Stomach smooth muscle (tissue), 2 donors: ENCODE results near the gene CALN1.
"Not testable (repeated sequence)": the region's sequence is repeated elsewhere in the genome, so short reads cannot be mapped to it uniquely, and the experiment has no call there.

Experiments used
- H3K27ac ChIP-seq: one replicate; pipeline ENCODE4 v1.7.0; 2013; ENCODE audit warnings: mild to moderate bottlenecking, low read length, inconsistent platforms
- H3K27me3 ChIP-seq, 2 donors: one replicate each; pipeline ENCODE4 v1.7.0; 2013; ENCODE audit warnings: low read length in 2 of 2; ENCODE audit not compliant: insufficient read depth in 2 of 2, control insufficient read depth in 1 of 2
- H3K36me3 ChIP-seq, 2 donors: one replicate each; pipeline ENCODE4 v1.7.0; 2013; ENCODE audit warnings: low read length in 2 of 2; ENCODE audit not compliant: control insufficient read depth in 2 of 2, insufficient read depth in 2 of 2
- H3K4me1 ChIP-seq: one replicate; pipeline ENCODE4 v1.7.0; 2013; ENCODE audit warnings: low read length; ENCODE audit not compliant: control insufficient read depth, insufficient read depth
- H3K4me3 ChIP-seq, 2 donors: one replicate each; pipeline ENCODE4 v1.7.0; 2013; ENCODE audit warnings: low read length in 2 of 2
- H3K9ac ChIP-seq, 2 donors: one replicate each; pipeline ENCODE4 v1.7.0; 2013; ENCODE audit warnings: low read length in 2 of 2, mild to moderate bottlenecking in 1 of 2
- H3K9me3 ChIP-seq, 2 donors: one replicate each; pipeline ENCODE4 v1.7.0; 2013; ENCODE audit warnings: low read length in 2 of 2; ENCODE audit not compliant: control insufficient read depth in 2 of 2
- donor health status: healthy.
- donor health status: Pancreatic carcinoma.

Gene CALN1

DNA sequence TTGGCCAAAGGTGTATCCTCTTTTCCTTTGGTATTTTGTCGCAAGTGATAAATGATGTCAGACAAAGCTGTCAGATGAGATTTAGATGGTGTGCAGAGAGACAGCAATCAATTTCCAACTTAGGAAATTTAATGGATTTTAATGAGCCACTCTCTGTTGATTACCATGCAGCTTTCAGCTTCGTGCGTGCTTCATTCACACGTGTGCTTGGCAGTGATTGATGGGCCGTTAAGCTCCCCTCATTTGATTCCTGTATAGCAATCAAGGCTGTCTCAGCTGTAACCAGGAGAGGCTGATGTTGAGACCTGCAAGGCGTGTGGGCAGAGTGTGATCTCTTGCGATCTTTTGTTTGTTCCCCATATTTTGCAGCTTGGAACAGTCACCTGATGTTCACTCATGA lies 439.6 kb downstream of the CALN1 start:
- Histone ChIP-seq H3K4me1 (no peaks in the 10 kb centered on the region), H3K9ac (no peak overlapping the region), H3K36me3 (no peaks in the 10 kb centered on the region), H3K27ac (no peak overlapping the region), H3K27me3 (no peaks in the 10 kb centered on the region), H3K4me3 (no peak overlapping the region), H3K9me3 (peaks cover 0 to 5% of the 10 kb centered on the region in 2 donors)

DNA sequence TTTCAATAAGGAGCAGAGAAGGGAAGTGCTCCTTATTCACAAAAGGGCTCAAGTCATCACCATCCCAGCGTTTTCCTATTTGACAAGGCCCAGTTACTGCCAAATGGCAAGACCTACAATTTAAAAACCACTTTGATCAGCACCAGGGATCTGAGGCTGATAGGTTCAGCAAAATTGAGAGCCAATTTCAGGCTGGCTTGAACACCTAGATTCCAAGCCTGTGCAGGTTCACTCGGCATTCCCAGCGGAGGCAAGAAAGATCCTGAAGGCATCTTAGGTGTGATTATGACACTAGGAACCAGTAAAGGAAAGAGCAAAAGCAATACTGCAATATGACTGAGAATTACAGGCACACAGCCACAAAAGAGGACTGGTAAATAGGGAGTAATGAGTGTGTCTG lies 441.4 kb downstream of the CALN1 start:
- H3K4me3 ChIP-seq: no peak overlapping the region
- H3K4me1 ChIP-seq: no peaks in the 10 kb centered on the region
- H3K27ac ChIP-seq: no peak overlapping the region
- no peaks in the 10 kb centered on the region for H3K9me3 ChIP-seq
- no peaks in the 10 kb centered on the region for H3K36me3 ChIP-seq
- H3K27me3 ChIP-seq: no peaks in the 10 kb centered on the region
- no peak overlapping the region for H3K9ac ChIP-seq

DNA sequence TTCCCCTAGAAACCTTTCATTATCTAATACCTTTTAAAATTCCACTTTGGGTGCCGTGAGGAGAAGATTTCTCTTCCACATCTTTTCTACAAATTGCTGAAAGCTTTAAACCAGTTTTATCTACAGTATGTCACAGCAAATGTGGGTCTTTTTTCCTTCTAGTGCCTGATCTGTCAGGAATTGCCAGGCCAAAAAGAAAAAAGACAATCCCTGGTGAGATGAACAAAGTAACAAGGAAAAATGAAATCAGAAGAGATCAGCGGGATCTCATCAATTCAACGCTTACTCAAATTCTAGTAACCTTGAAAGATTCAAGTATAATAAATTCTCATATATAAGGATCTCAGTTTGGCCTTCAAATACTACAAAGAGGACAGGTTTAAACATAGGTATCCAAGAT lies 449.5 kb downstream of the CALN1 start:
- Histone ChIP-seq H3K4me3 (no peak overlapping the region), H3K27me3 (no peaks in the 10 kb centered on the region), H3K36me3 (no peaks in the 10 kb centered on the region), H3K4me1 (no peaks in the 10 kb centered on the region), H3K9me3 (peaks cover 0 to 1% of the 10 kb centered on the region in 2 donors), H3K9ac (no peak overlapping the region), H3K27ac (no peak overlapping the region)

DNA sequence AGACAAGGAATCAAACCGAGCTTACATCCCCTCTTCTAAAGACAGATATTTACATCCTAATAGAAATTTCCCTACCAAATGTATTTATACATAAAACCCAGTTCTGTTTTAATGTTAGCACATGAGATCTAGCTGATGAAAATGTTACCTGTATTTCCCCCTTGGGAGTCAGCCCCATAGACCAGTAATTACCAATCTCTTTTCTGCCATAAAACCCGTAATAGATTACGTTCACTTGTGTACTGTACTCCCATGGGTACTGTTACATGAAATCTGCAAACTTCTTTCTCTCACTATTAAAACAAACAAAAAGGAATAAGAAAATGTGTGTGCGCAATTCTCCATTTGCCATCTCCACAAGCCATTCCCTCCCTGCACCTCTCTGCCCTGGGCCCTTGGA lies 450.9 kb downstream of the CALN1 start:
- Histone ChIP-seq H3K9me3 (peaks cover 0 to 1% of the 10 kb centered on the region in 2 donors), H3K4me3 (no peak overlapping the region), H3K4me1 (no peaks in the 10 kb centered on the region), H3K27me3 (no peaks in the 10 kb centered on the region), H3K9ac (no peak overlapping the region), H3K36me3 (no peaks in the 10 kb centered on the region), H3K27ac (no peak overlapping the region)

DNA sequence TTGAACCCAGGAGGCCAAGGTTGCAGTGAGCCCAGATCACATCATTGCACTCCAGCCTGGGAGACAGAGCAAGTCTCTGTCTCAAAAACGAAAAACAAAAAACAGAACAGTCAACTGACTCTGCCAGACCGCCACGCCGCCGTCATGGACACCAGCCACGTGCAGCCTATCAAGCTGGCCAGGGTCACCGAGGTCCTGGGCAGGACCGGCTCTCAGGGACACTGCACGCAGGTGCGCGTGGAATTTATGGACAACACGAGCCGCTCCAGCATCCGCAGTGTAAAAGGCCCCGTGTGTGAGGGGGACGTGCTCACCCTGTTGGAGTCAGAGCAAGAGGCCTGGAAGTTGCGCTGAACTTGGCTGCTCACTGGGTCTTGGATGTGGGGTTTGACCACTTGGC lies 470.0 kb downstream of the CALN1 start:
- H3K4me1 ChIP-seq: no peaks in the 10 kb centered on the region
- no peak overlapping the region for H3K9ac ChIP-seq
- H3K27ac ChIP-seq: no peak overlapping the region
- H3K36me3 ChIP-seq: no peaks in the 10 kb centered on the region
- peaks cover 0 to 3% of the 10 kb centered on the region in 2 donors for H3K9me3 ChIP-seq
- no peak overlapping the region for H3K4me3 ChIP-seq
- no peaks in the 10 kb centered on the region for H3K27me3 ChIP-seq

DNA sequence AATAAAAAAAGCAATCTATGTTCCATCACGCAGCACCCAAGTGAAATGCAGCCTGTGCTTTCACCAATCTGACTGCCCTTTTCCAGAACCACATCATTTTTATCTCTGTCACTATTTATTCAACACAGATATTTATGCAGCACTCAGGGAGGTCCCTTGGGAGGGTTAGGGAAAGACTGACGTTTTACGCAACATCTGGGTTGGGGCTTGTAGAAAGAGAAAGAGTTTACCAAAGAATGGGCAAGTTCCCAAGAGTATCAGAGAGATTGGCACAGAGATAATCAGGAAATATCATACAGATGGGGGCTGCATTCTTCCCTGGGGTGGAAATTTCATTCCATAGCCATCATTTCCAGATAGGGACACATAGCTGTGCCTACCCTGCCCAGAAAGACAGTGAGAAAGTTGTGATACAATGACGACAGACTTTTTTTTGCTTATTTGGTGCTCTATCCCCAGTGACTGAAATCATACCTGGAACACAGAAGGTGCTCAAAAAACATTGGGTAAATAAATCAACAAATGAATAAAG lies 474.2 kb downstream of the CALN1 start:
- H3K27ac ChIP-seq: no peak overlapping the region
- no peaks in the 10 kb centered on the region for H3K4me1 ChIP-seq
- no peaks in the 10 kb centered on the region for H3K27me3 ChIP-seq
- no peak overlapping the region for H3K4me3 ChIP-seq
- peaks cover 0 to 8% of the 10 kb centered on the region in 2 donors for H3K9me3 ChIP-seq
- no peak overlapping the region for H3K9ac ChIP-seq
- H3K36me3 ChIP-seq: no peaks in the 10 kb centered on the region

DNA sequence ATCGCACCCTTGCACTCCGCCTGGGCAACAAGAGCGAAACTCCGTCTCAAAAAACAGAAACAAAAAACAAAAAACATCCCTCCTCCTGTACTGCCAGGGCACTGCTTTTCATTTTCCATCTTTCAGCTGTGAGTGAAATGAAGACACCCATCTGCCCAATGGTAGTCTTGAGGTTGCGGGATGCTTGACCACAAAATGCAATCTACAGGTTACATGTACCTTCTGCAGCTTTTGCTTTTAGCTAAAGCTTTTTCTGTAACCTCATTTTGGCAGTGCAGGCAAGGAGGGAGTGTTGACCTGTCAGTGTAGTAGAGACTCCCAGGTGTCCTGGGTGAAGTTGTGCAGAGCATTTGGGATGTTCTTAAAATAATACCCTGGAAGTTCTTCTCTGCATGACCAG lies 476.5 kb downstream of the CALN1 start:
- H3K9me3 ChIP-seq: peaks cover 0 to 8% of the 10 kb centered on the region in 2 donors
- H3K9ac ChIP-seq: no peak overlapping the region
- H3K27ac ChIP-seq: no peak overlapping the region
- no peak overlapping the region for H3K4me3 ChIP-seq
- H3K4me1 ChIP-seq: no peaks in the 10 kb centered on the region
- H3K27me3 ChIP-seq: no peaks in the 10 kb centered on the region
- no peaks in the 10 kb centered on the region for H3K36me3 ChIP-seq

DNA sequence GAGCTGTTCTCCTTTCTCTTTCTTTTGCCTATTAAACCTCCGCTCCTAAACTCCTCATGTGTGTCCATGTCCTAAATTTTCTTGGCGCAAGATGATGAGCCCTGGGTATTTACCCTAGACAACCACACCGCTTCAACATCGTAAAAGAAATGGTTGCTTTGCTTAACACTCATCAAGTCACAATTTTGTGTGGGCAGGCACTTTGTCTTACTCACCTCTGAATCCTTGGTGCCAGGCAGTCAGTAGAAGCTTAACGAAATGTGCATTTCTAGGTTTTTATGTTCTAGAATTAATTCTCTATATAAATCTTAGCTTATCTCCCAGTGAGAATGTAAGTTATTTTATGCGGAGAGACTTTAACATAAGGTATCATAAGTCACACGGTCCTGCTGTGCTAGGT lies 478.7 kb downstream of the CALN1 start:
- no peaks in the 10 kb centered on the region for H3K27me3 ChIP-seq
- H3K36me3 ChIP-seq: no peaks in the 10 kb centered on the region
- H3K4me1 ChIP-seq: no peaks in the 10 kb centered on the region
- H3K4me3 ChIP-seq: no peak overlapping the region
- no peak overlapping the region for H3K9ac ChIP-seq
- no peak overlapping the region for H3K27ac ChIP-seq
- H3K9me3 ChIP-seq: peaks cover 0 to 8% of the 10 kb centered on the region in 2 donors

DNA sequence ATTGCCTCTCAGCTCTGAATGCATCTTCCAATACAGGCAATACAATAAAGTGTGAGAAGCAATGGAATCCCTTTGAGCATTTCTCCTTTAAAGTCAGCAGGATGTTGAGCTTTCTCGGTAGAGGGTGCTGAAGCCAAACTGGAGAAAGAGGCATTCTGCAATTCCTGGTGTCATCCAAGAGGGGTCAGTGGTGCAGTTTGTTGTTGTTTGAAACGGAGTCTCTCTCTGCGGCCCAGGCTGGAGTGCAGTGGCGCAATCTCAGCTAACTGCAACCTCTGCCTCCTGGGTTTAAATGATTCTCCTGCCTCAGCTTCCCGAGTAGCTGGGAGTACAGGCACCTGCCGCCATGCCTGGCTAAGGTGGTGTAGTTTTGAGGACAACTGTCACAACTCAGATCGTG lies 486.5 kb downstream of the CALN1 start:
- Histone ChIP-seq H3K4me1 (no peaks in the 10 kb centered on the region), H3K9ac (no peak overlapping the region), H3K9me3 (peaks cover 6 to 16% of the 10 kb centered on the region in 2 donors), H3K36me3 (no peaks in the 10 kb centered on the region), H3K27me3 (no peaks in the 10 kb centered on the region), H3K27ac (no peak overlapping the region), H3K4me3 (no peak overlapping the region)

DNA sequence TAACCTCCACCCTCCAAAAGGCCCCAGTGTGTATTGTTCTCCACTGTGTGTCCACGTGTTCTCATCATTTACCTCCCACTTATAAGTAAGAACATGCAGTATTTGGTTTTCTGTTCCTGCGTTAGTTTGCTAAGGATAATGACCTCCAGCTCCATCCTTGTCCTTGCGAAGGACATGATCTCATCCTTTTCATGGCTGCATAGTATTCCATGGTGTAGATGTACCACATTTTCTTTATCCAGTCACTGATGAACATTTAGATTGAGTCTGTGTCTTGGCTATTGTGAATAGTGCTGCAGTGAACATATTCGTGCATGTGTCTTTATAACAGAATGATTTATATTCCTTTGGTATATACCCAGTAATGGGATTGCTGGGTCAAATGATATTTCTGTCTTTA lies 497.9 kb downstream of the CALN1 start:
- not testable (repeated sequence) for H3K27me3 ChIP-seq, H3K4me1 ChIP-seq, H3K27ac ChIP-seq, H3K4me3 ChIP-seq, H3K9ac ChIP-seq, H3K36me3 ChIP-seq
- peaks cover 0 to 10% of the 10 kb centered on the region in 2 donors for H3K9me3 ChIP-seq

DNA sequence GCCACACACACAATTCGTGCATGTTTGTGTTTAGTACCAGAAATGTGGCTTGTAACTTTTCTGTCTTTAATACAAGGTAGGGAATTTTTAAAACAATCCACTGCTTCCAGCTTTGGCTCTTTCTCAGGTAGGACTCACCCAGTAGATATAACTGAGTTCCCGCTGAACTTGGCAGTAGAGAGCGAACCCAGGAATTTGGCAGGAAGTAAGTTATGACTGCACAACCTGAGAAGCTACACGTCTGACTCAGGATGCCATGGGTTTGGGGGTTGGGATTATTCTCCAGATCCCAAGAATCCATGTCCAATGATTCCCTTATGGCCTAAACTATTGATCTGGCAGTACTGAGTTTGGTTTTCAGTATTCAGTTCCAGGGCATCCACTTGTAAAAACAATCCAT lies 499.7 kb downstream of the CALN1 start:
- Histone ChIP-seq H3K27ac (no peak overlapping the region), H3K9me3 (peaks cover 0 to 8% of the 10 kb centered on the region in 2 donors), H3K4me1 (no peaks in the 10 kb centered on the region), H3K9ac (no peak overlapping the region), H3K27me3 (no peaks in the 10 kb centered on the region), H3K36me3 (no peaks in the 10 kb centered on the region), H3K4me3 (no peak overlapping the region)
